Measurements from ENCODE around the gene OR2A5. TPM values are rescaled to one million over a fixed set of nuclear protein-coding genes. Genes with fewer than 3 reads are reported as not detected.

The OR2A5 gene
- polyA plus RNA-seq, 1 donor from 2014 or later = not detected

Small RNA genes within 50 kb of the gene (small RNA-seq; reads per million reads assigned to genes)
- 0 reads per million in 3 experiments for gene OR2A41P

Other genes starting within 250 kb of the OR2A5 start
- gene TCAF1, start 146.8 kb upstream of the OR2A5 start, polyA plus RNA-seq = 172 and 182 TPM in 2 replicates
- gene OR2F2, start 113.7 kb upstream of the OR2A5 start, polyA plus RNA-seq = not detected in 2 replicates
- 0.36 TPM in 1 of 2 replicates, not detected in the other for gene OR2F1, start 94.1 kb upstream of the OR2A5 start, polyA plus RNA-seq
- not detected in 2 replicates for gene OR6B1, start 48.6 kb upstream of the OR2A5 start, polyA plus RNA-seq
- not detected in 2 replicates for gene OR2A25, start 20.9 kb downstream of the OR2A5 start, polyA plus RNA-seq
- not detected in 2 replicates for gene OR2A12, start 37.3 kb downstream of the OR2A5 start, polyA plus RNA-seq
- not detected in 2 replicates for gene OR2A2, start 60.6 kb downstream of the OR2A5 start, polyA plus RNA-seq
- gene OR2A14, start 74.2 kb downstream of the OR2A5 start, polyA plus RNA-seq = not detected in 2 replicates
- not detected in 2 replicates for gene CTAGE4, start 134.5 kb downstream of the OR2A5 start, polyA plus RNA-seq
- gene ARHGEF35, start 146.9 kb downstream of the OR2A5 start, polyA plus RNA-seq = not detected in 2 replicates
- not detected in 2 replicates for gene OR2A42, start 190.7 kb downstream of the OR2A5 start, polyA plus RNA-seq
- gene OR2A7, start 215.8 kb downstream of the OR2A5 start, polyA plus RNA-seq = not detected in 2 replicates
- not detected in 2 replicates for gene CTAGE8, start 220.3 kb downstream of the OR2A5 start, polyA plus RNA-seq